SK-N-SH (cell line): ENCODE results near the gene PTGES3. TPM values are rescaled to one million over a fixed set of nuclear protein-coding genes. Genes with fewer than 3 reads are reported as not detected.

Experiments
- CTCF ChIA-PET: fragments of 300-600, 350-600 bp; formaldehyde crosslinking; extraction: SDS; loops from one replicate; lab custom pipeline; 2021; lab: Yijun Ruan, JAX
- POLR2A ChIA-PET: fragments of 350-600 bp; sonication (Branson Sonifier 250); formaldehyde crosslinking; extraction: SDS; loops from one replicate; lab custom pipeline; 2020; ENCODE audit warnings: antibody characterized with exemption, inconsistent platforms; lab: Yijun Ruan, JAX
- DNase-seq: peaks from one replicate; pipeline ENCODE4 v3.0.0; 2012
- H2AFZ ChIP-seq: fragments of 200-600 bp; sonication (generic); 2 replicates; pipeline ENCODE4 v1.8.1; 2016; ENCODE audit warnings: antibody characterized with exemption, mild to moderate bottlenecking, low read depth
- H3F3A ChIP-seq: fragments of 200-600 bp; sonication (generic); replicated peaks from 2 replicates; pipeline ENCODE3; 2016; ENCODE audit warnings: antibody characterized with exemption, mild to moderate bottlenecking; ENCODE audit not compliant: insufficient read depth
- H3K27ac ChIP-seq, 2 experiments: fragments of 200-500 bp in 1 of 2; fragments of 200-600 bp in 1 of 2; sonication (Bioruptor generic) in 1 of 2; sonication (generic), shearing (Covaris generic) in 1 of 2; 2 replicates each; pipeline versions ENCODE4 v1.5.1 to v1.6.1; 2014 to 2016; ENCODE audit warnings: low read depth in 2 of 2, inconsistent platforms in 1 of 2, low read length in 1 of 2, mild to moderate bottlenecking in 1 of 2, mixed read lengths in 1 of 2
- H3K27me3 ChIP-seq: fragments of 200-600 bp; sonication (generic), shearing (Covaris generic); 2 replicates; pipeline ENCODE4 v1.6.1; 2016; ENCODE audit warnings: mixed run types; ENCODE audit not compliant: insufficient read depth
- H3K36me3 ChIP-seq, 2 experiments: fragments of 200-500 bp in 1 of 2; fragments of 200-600 bp in 1 of 2; sonication (Bioruptor generic) in 1 of 2; sonication (generic) in 1 of 2; replicated peaks in 1 of 2; 2 replicates each; pipeline versions ENCODE3 to v1.5.1; 2014 to 2016; ENCODE audit warnings: low read length in 1 of 2, mild to moderate bottlenecking in 1 of 2; ENCODE audit not compliant: insufficient read depth in 2 of 2, control insufficient read depth in 1 of 2
- H3K4me1 ChIP-seq, 2 experiments: fragments of 200-500 bp in 1 of 2; fragments of 200-600 bp in 1 of 2; sonication (Bioruptor generic) in 1 of 2; sonication (generic), shearing (Covaris generic) in 1 of 2; 2 replicates each; pipeline versions ENCODE4 v1.5.1 to v1.6.1; 2014 to 2016; ENCODE audit warnings: low read depth in 1 of 2, low read length in 1 of 2, mixed run types in 1 of 2; ENCODE audit not compliant: insufficient read depth in 2 of 2, control insufficient read depth in 1 of 2
- H3K4me2 ChIP-seq: fragments of 200-600 bp; sonication (generic), shearing (Covaris generic); 2 replicates; pipeline ENCODE4 v1.6.1; 2017; ENCODE audit warnings: mixed run types
- H3K4me3 ChIP-seq, 2 experiments: fragments of 200-500 bp in 1 of 2; fragments of 200-600 bp in 1 of 2; sonication (Bioruptor generic) in 1 of 2; sonication (generic), shearing (Covaris generic) in 1 of 2; 2 replicates each; pipeline versions ENCODE4 v1.5.1 to v1.8.1; 2014 to 2016; ENCODE audit warnings: low read depth in 2 of 2, inconsistent platforms in 1 of 2, low read length in 1 of 2, mild to moderate bottlenecking in 1 of 2, mixed read lengths in 1 of 2, moderate library complexity in 1 of 2
- H3K79me2 ChIP-seq: fragments of 200-600 bp; sonication (generic); 2 replicates; pipeline ENCODE4 v1.8.1; 2017; ENCODE audit warnings: mild to moderate bottlenecking; ENCODE audit not compliant: insufficient read depth
- H3K9ac ChIP-seq: fragments of 200-600 bp; sonication (generic); 2 replicates; pipeline ENCODE4 v1.6.1; 2017; ENCODE audit warnings: mixed run types
- H3K9me2 ChIP-seq: fragments of 200-600 bp; sonication (generic); 2 replicates; pipeline ENCODE4 v1.6.1; 2017; ENCODE audit warnings: mixed run types
- H3K9me3 ChIP-seq: fragments of 200-600 bp; sonication (generic); 2 replicates; pipeline ENCODE4 v1.6.1; 2017; ENCODE audit warnings: mixed run types, mild to moderate bottlenecking, moderate library complexity
- H4K20me1 ChIP-seq: fragments of 200-600 bp; sonication (generic); 2 replicates; pipeline ENCODE4 v1.6.1; 2017; ENCODE audit warnings: mild to moderate bottlenecking, mixed run types; ENCODE audit not compliant: insufficient read depth
- CHD2 ChIP-seq: fragments of 150-350 bp; IDR thresholded peaks from 2 replicates; pipeline ENCODE4 v1.6.1; 2018; ENCODE audit warnings: low read length; ENCODE audit not compliant: partially characterized antibody
- CTCF ChIP-seq: fragments of 200-600 bp; sonication (generic); IDR thresholded peaks from 2 replicates; pipeline ENCODE4 v1.6.1; 2017; ENCODE audit warnings: antibody characterized with exemption, mild to moderate bottlenecking, moderate library complexity
- EP300 ChIP-seq, 2 experiments: IDR thresholded peaks; 2 replicates each; pipeline versions ENCODE4 v1.4.0 to v1.6.1; 2012; ENCODE audit warnings: borderline replicate concordance in 1 of 2, low read depth in 1 of 2, low read length in 1 of 2
- EZH2phosphoT487 ChIP-seq: fragments of 200-600 bp; sonication (generic); IDR thresholded peaks from 2 replicates; pipeline ENCODE4 v1.6.1; 2017; ENCODE audit warnings: low read depth, mixed run types, mild to moderate bottlenecking, antibody characterized with exemption, moderate library complexity, borderline replicate concordance
- GABPA ChIP-seq: IDR thresholded peaks from 2 replicates; pipeline ENCODE4 v1.4.0; 2012; ENCODE audit warnings: low read depth, mild to moderate bottlenecking
- GATA2 ChIP-seq: sonication (generic); formaldehyde crosslinking; IDR thresholded peaks from 2 replicates; pipeline ENCODE4 v1.5.0; 2020; ENCODE audit warnings: mild to moderate bottlenecking, missing genetic modification reagents
- IRF3 ChIP-seq: fragments of 150-350 bp; IDR thresholded peaks from 2 replicates; pipeline ENCODE4 v1.6.1; 2016; ENCODE audit warnings: mild to moderate bottlenecking, low read depth, low read length
- MEF2A ChIP-seq: IDR thresholded peaks from 2 replicates; pipeline ENCODE4 v1.4.0; 2012; ENCODE audit warnings: low read depth, borderline replicate concordance
- NFIC ChIP-seq: IDR thresholded peaks from 2 replicates; pipeline ENCODE4 v1.4.0; 2012; ENCODE audit warnings: borderline replicate concordance
- PBX3 ChIP-seq: IDR thresholded peaks from 2 replicates; pipeline ENCODE4; 2012
- POLR2AphosphoS5 ChIP-seq: IDR thresholded peaks from 2 replicates; pipeline ENCODE4 v1.6.1; 2012; ENCODE audit warnings: low read depth, low read length
- REST ChIP-seq: IDR thresholded peaks from 2 replicates; pipeline ENCODE4 v1.6.1; 2012; ENCODE audit warnings: mild to moderate bottlenecking, low read depth, low read length, moderate library complexity
- RFX5 ChIP-seq: IDR thresholded peaks from 2 replicates; pipeline ENCODE4 v1.6.1; 2012; ENCODE audit warnings: mild to moderate bottlenecking, improper control_type of control experiment, low read length
- TAF1 ChIP-seq: IDR thresholded peaks from 2 replicates; pipeline ENCODE4 v1.6.1; 2012; ENCODE audit warnings: low read depth, mild to moderate bottlenecking, low read length, moderate library complexity, borderline replicate concordance
- TCF12 ChIP-seq: IDR thresholded peaks from 2 replicates; pipeline ENCODE4 v1.4.0; 2012
- TEAD4 ChIP-seq: IDR thresholded peaks from 2 replicates; pipeline ENCODE4 v1.4.0; 2012; ENCODE audit warnings: mild to moderate bottlenecking, borderline replicate concordance; ENCODE audit not compliant: insufficient read depth
- YY1 ChIP-seq: IDR thresholded peaks from 2 replicates; pipeline ENCODE4 v1.4.0; 2012; ENCODE audit warnings: low read depth, mild to moderate bottlenecking
- WGBS: methylation state at CpG from one replicate; pipeline ENCODE4 v1.1.6; 2017; ENCODE audit warnings: low lambda C conversion rate; 5-methylcytosine and 5-hydroxymethylcytosine counted together
- polyA plus RNA-seq, 3 experiments: library from polyadenylated mRNA; depleted of rRNA; stranded (reverse); fragments of >200 nt; gene quantifications; 2 replicates each; pipeline ENCODE4 v1.2.3, GENCODE V29; 2012

PTGES3 gene
- polyA plus RNA-seq, 1 of the 3 experiments (the other 2 are of a cell fraction), result 38.9 TPM

DNA sequence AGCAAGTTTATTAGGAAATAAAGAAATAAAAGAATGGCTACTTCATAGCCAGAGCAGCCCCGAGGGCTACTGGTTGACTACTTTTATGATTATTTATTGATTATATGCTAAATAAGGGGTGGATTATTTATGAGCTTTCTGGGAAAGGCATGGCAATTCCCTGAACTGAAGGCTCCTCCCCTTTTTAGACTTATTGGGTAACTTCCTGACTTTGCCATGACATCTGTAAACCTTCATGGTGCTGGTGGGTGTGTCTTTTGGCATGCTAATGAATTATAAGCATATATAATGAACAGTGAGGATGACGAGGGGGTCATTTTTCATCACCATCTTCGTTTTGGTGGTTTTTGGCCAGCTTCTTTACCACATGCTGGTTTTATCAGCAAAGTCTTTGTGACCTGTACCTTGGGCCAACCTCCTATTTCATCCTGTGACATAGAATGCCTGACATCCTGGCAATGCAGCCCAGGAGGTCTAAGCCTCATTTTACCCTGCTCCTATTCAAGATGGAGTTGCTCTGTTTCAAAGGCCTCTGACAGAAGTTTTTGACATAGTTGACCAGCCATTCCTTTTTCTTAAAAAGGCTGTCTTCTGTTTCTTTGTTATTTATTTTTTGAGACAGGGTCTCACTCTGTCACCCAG lies 11.1 kb upstream of the PTGES3 start:
- no peak for DNase-seq
- Histone ChIP-seq H2AFZ (no peak overlapping the region), H3F3A (peaks cover 6% of the 10 kb centered on the region), H3K79me2 (no peaks in the 10 kb centered on the region), H3K4me3 (no peak overlapping the region), H3K4me2 (no peak overlapping the region), H3K4me1 (peaks cover 4 to 5% of the 10 kb centered on the region in 2 experiments; a peak in 1 of 4 replicates), H3K9me3 (no peaks in the 10 kb centered on the region), H3K27me3 (no peaks in the 10 kb centered on the region), H4K20me1 (no peaks in the 10 kb centered on the region), H3K27ac (no peak overlapping the region), H3K9me2 (no peaks in the 10 kb centered on the region)
- ChIA-PET POLR2A (no interaction called here), CTCF (interaction anchor here (1.3 kb wide), 1 partner anchor 62 kb away, joined by 3 read pairs; no protein-coding TSS in a partner anchor)
- 70% methylated on average over 3 of the region's 3 CpGs for WGBS
- no peak for TF ChIP-seq POLR2AphosphoS5
- no peak for TF ChIP-seq GATA2 (CRISPR knock-in tag)
- TF ChIP-seq IRF3, result no peak
- no peak for TF ChIP-seq REST
- TF ChIP-seq TCF12, result no peak
- TF ChIP-seq, all 33 proteins: peak for 0
- no peak overlapping the region for H3K9ac ChIP-seq
- no peaks in the 10 kb centered on the region for H3K36me3 ChIP-seq

GRCh38 chr12:56695327-56696101 lies 7.4 kb upstream of the PTGES3 start:
- Histone ChIP-seq H3K9ac (no peak overlapping the region), H4K20me1 (no peaks in the 10 kb centered on the region), H3K9me3 (no peaks in the 10 kb centered on the region), H3K27ac (peak overlapping the region in 1 of 2 experiments; percentile 57; a peak in 1 of 4 replicates), H3K9me2 (no peaks in the 10 kb centered on the region), H2AFZ (peak overlapping the region; percentile 43; the same call in 1 of the 2 replicates), H3K4me3 (no peak overlapping the region), H3K79me2 (no peaks in the 10 kb centered on the region), H3F3A (peaks cover 6% of the 10 kb centered on the region), H3K4me1 (peaks cover 4 to 5% of the 10 kb centered on the region in 2 experiments; a peak in 1 of 4 replicates), H3K36me3 (no peaks in the 10 kb centered on the region), H3K4me2 (peak overlapping the region; percentile 25; the same call in 1 of the 2 replicates), H3K27me3 (no peaks in the 10 kb centered on the region)
- WGBS, result 62% methylated on average over 2 of the region's 2 CpGs
- no peak for DNase-seq
- ChIA-PET CTCF (interaction anchor here (0.6 to 1.2 kb wide), 2 partner anchors 23 to 377 kb away, joined by 3 to 4 read pairs; no protein-coding TSS in a partner anchor), POLR2A (no interaction called here)
- TF ChIP-seq EP300 (IDR thresholded peaks at IDR 0.05; ENCODE audit: borderline replicate concordance in 1 of 2, low read depth in 1 of 2, low read length in 1 of 2), result no peak
- TF ChIP-seq RFX5, result no peak
- TF ChIP-seq CHD2, result no peak
- TF ChIP-seq GABPA, result no peak
- no peak for TF ChIP-seq YY1
- no peak for TF ChIP-seq EZH2phosphoT487
- TF ChIP-seq MEF2A, result no peak
- TF ChIP-seq CTCF, result no peak
- no peak for TF ChIP-seq PBX3
- no peak for TF ChIP-seq TAF1
- TF ChIP-seq NFIC, result no peak
- no peak for TF ChIP-seq TEAD4
